ENCODE data around the gene SF1. TPM values are rescaled to one million over a fixed set of nuclear protein-coding genes. Genes with fewer than 3 reads are reported as not detected.

Gene SF1
- total RNA-seq, 1 donor from 2014 or later, result 460 TPM

GRCh38 chr11:64751580-64751979, 26.8 kb downstream of the SF1 start:
- intact Hi-C loops (cut with micrococcal nuclease), result no loop called here
- no peaks in the 10 kb centered on the region for H3K9me3 Mint-ChIP-seq
- H3K4me3 Mint-ChIP-seq (ENCODE audit: low read depth), result no peak overlapping the region
- no peak overlapping the region for H3K27ac Mint-ChIP-seq
- peaks cover 34% of the 10 kb centered on the region for H3K36me3 Mint-ChIP-seq (ENCODE audit: low read depth)
- peaks cover 5% of the 10 kb centered on the region for H3K4me1 Mint-ChIP-seq (ENCODE audit: low read depth)
- H3K27me3 Mint-ChIP-seq (ENCODE audit: low read depth), result no peaks in the 10 kb centered on the region
- DNase-seq (ENCODE audit: low spot score), result no peak

GRCh38 chr11:64751136-64751535, 27.2 kb downstream of the SF1 start:
- no peak for DNase-seq (ENCODE audit: low spot score)
- H3K4me3 Mint-ChIP-seq (ENCODE audit: low read depth), result no peak overlapping the region
- no peaks in the 10 kb centered on the region for H3K27me3 Mint-ChIP-seq (ENCODE audit: low read depth)
- peaks cover 34% of the 10 kb centered on the region for H3K36me3 Mint-ChIP-seq (ENCODE audit: low read depth)
- intact Hi-C loops (cut with micrococcal nuclease), result no loop called here
- no peak overlapping the region for H3K27ac Mint-ChIP-seq
- H3K4me1 Mint-ChIP-seq (ENCODE audit: low read depth), result peaks cover 5% of the 10 kb centered on the region
- no peaks in the 10 kb centered on the region for H3K9me3 Mint-ChIP-seq

GRCh38 chr11:64750361-64751054, 27.8 kb downstream of the SF1 start:
- intact Hi-C loops (cut with micrococcal nuclease), result no loop called here
- DNase-seq (ENCODE audit: low spot score), result no peak
- Mint-ChIP-seq H3K4me3 (ENCODE audit: low read depth) (no peak overlapping the region), H3K27ac (no peak overlapping the region), H3K27me3 (ENCODE audit: low read depth) (no peaks in the 10 kb centered on the region), H3K4me1 (ENCODE audit: low read depth) (peaks cover 8% of the 10 kb centered on the region), H3K9me3 (no peaks in the 10 kb centered on the region), H3K36me3 (ENCODE audit: low read depth) (peaks cover 34% of the 10 kb centered on the region)

- Mint-ChIP-seq H3K4me3 (ENCODE audit: low read depth) (no peak overlapping the region), H3K9me3 (no peaks in the 10 kb centered on the region), H3K4me1 (ENCODE audit: low read depth) (peaks cover 19% of the 10 kb centered on the region), H3K36me3 (ENCODE audit: low read depth) (peaks cover 31% of the 10 kb centered on the region), H3K27ac (peak overlapping the region; percentile 17), H3K27me3 (ENCODE audit: low read depth) (no peaks in the 10 kb centered on the region)
- no peak for DNase-seq (ENCODE audit: low spot score)
- intact Hi-C loops (cut with micrococcal nuclease), result no loop called here
These were observed 30.2 kb downstream of the SF1 start for GRCh38 chr11:64747961-64748665.

- no peak for DNase-seq (ENCODE audit: low spot score)
- intact Hi-C loops (cut with micrococcal nuclease), result no loop called here
- Mint-ChIP-seq H3K27me3 (ENCODE audit: low read depth) (no peaks in the 10 kb centered on the region), H3K4me3 (ENCODE audit: low read depth) (peak overlapping the region; percentile 17), H3K36me3 (ENCODE audit: low read depth) (peaks cover 19% of the 10 kb centered on the region), H3K27ac (peak overlapping the region; percentile 35), H3K4me1 (ENCODE audit: low read depth) (peaks cover 22% of the 10 kb centered on the region), H3K9me3 (no peaks in the 10 kb centered on the region)
These were observed 31.9 kb downstream of the SF1 start for GRCh38 chr11:64746486-64746885.

- peak overlapping the region; percentile 88 for H3K27ac Mint-ChIP-seq
- DNase-seq (ENCODE audit: low spot score), result peak; percentile 83
- H3K4me1 Mint-ChIP-seq (ENCODE audit: low read depth), result peaks cover 23% of the 10 kb centered on the region
- no peaks in the 10 kb centered on the region for H3K27me3 Mint-ChIP-seq (ENCODE audit: low read depth)
- H3K4me3 Mint-ChIP-seq (ENCODE audit: low read depth), result peak overlapping the region; percentile 83
- no peaks in the 10 kb centered on the region for H3K9me3 Mint-ChIP-seq
- intact Hi-C loops (cut with micrococcal nuclease), result loop anchor here (2.0 kb wide), 2 partner anchors 21 to 33 kb away; partner anchors contain the start of gene SF1
- peaks cover 20% of the 10 kb centered on the region for H3K36me3 Mint-ChIP-seq (ENCODE audit: low read depth)
These were observed 32.6 kb downstream of the SF1 start for GRCh38 chr11:64745521-64746328.

GRCh38 chr11:64745189-64745520, 33.2 kb downstream of the SF1 start:
- Mint-ChIP-seq H3K9me3 (no peaks in the 10 kb centered on the region), H3K27ac (peak overlapping the region; percentile 88), H3K36me3 (ENCODE audit: low read depth) (peaks cover 20% of the 10 kb centered on the region), H3K27me3 (ENCODE audit: low read depth) (no peaks in the 10 kb centered on the region), H3K4me3 (ENCODE audit: low read depth) (peak overlapping the region; percentile 83), H3K4me1 (ENCODE audit: low read depth) (peaks cover 27% of the 10 kb centered on the region)
- peak; percentile 88 for DNase-seq (ENCODE audit: low spot score)
- intact Hi-C loops (cut with micrococcal nuclease), result loop anchor here (2.0 kb wide), 2 partner anchors 22 to 34 kb away; partner anchors contain the start of gene SF1

- Mint-ChIP-seq H3K27ac (peak overlapping the region; percentile 88), H3K4me1 (ENCODE audit: low read depth) (peaks cover 27% of the 10 kb centered on the region), H3K9me3 (no peaks in the 10 kb centered on the region), H3K27me3 (ENCODE audit: low read depth) (no peaks in the 10 kb centered on the region), H3K36me3 (ENCODE audit: low read depth) (peaks cover 22% of the 10 kb centered on the region), H3K4me3 (ENCODE audit: low read depth) (peak overlapping the region; percentile 86)
- DNase-seq (ENCODE audit: low spot score), result peak; percentile 55
- intact Hi-C loops (cut with micrococcal nuclease), result loop anchor here (2.0 kb wide), 2 partner anchors 22 to 34 kb away; partner anchors contain the start of gene SF1
These were observed 33.7 kb downstream of the SF1 start for GRCh38 chr11:64744544-64745188.

- Mint-ChIP-seq H3K9me3 (no peaks in the 10 kb centered on the region), H3K36me3 (ENCODE audit: low read depth) (peaks cover 28% of the 10 kb centered on the region), H3K4me1 (ENCODE audit: low read depth) (peaks cover 30% of the 10 kb centered on the region), H3K27ac (peak within 1 kb of the TSS; percentile 84), H3K4me3 (ENCODE audit: low read depth) (peak within 1 kb of the TSS; percentile 86), H3K27me3 (ENCODE audit: low read depth) (no peaks in the 10 kb centered on the region)
- intact Hi-C loops (cut with micrococcal nuclease), result loop anchor here (1.0 to 2.0 kb wide), 3 partner anchors 23 to 56 kb away; partner anchors contain the start of gene SF1
- DNase-seq (ENCODE audit: low spot score), result peak; percentile 86
These were observed 34.5 kb downstream of the SF1 start, which contains the start of gene RASGRP2 for GRCh38 chr11:64743591-64744543. Gene RASGRP2, minus strand, starts transcription at chr11:64744142. Its CDS starts 1,276 bp downstream, at chr11:64742866.

- Mint-ChIP-seq H3K27me3 (ENCODE audit: low read depth) (no peaks in the 10 kb centered on the region), H3K4me3 (ENCODE audit: low read depth) (peak overlapping the region; percentile 45), H3K9me3 (no peaks in the 10 kb centered on the region), H3K27ac (no peak overlapping the region), H3K36me3 (ENCODE audit: low read depth) (peaks cover 29% of the 10 kb centered on the region), H3K4me1 (ENCODE audit: low read depth) (peaks cover 30% of the 10 kb centered on the region)
- peak; percentile 73 for DNase-seq (ENCODE audit: low spot score)
- intact Hi-C loops (cut with micrococcal nuclease), result loop anchor here (1.0 kb wide), 1 partner anchor 55 kb away; no protein-coding TSS in a partner anchor
These were observed 35.3 kb downstream of the SF1 start for GRCh38 chr11:64742889-64743590.

Measured in activated T-helper 2 cell treated with anti-CD3 and anti-CD28 coated beads, Interferon-gamma antibody, Interleukin-2, Interleukin-4, amounts not matched to agents 10 μg/mL and 5 μg/mL and 100 μg/mL, durations not matched to agents 14 hours and 24 hours and 36 hours (primary cell).